Stimulated activated naive CD8-positive, alpha-beta T cell treated with anti-CD3 and anti-CD28 coated beads, Interleukin-15, Interleukin-2, amounts not matched to agents 100 ng/mL and 50 ng/mL, for 24 hours (primary cell): ENCODE measurements around the gene NBAS.

ENCODE experiments used
- H3K27ac Mint-ChIP-seq: one replicate; pipeline ENCODE4 v1.8.0; 2021; ENCODE audit warnings: mild to moderate bottlenecking, mixed read lengths
- H3K27me3 Mint-ChIP-seq: one replicate; pipeline ENCODE4 v1.8.0; 2021; ENCODE audit warnings: mixed read lengths
- H3K36me3 Mint-ChIP-seq: one replicate; pipeline ENCODE4 v1.8.0; 2021; ENCODE audit warnings: low read depth, mixed read lengths
- H3K4me1 Mint-ChIP-seq: one replicate; pipeline ENCODE4 v1.8.0; 2021; ENCODE audit warnings: low read depth, mixed read lengths
- H3K4me3 Mint-ChIP-seq: one replicate; pipeline ENCODE4 v1.8.0; 2021; ENCODE audit warnings: mild to moderate bottlenecking, mixed read lengths
- H3K9me3 Mint-ChIP-seq: one replicate; pipeline ENCODE4 v1.8.0; 2021; ENCODE audit warnings: mixed read lengths

NBAS gene

GRCh38 chr2:15577071-15577735 lies 16.1 kb upstream of the NBAS start:
- Mint-ChIP-seq H3K9me3 (no peaks in the 10 kb centered on the region), H3K4me1 (no peaks in the 10 kb centered on the region), H3K27ac (no peak overlapping the region), H3K27me3 (peaks cover 3% of the 10 kb centered on the region), H3K36me3 (no peaks in the 10 kb centered on the region), H3K4me3 (no peak overlapping the region)

- Mint-ChIP-seq H3K4me1 (no peaks in the 10 kb centered on the region), H3K4me3 (no peak overlapping the region), H3K36me3 (no peaks in the 10 kb centered on the region), H3K27me3 (peaks cover 3% of the 10 kb centered on the region), H3K27ac (no peak overlapping the region), H3K9me3 (no peaks in the 10 kb centered on the region)
These were observed 10.6 kb upstream of the NBAS start for GRCh38 chr2:15571729-15572128.

GRCh38 chr2:15570104-15570503 lies 9.0 kb upstream of the NBAS start:
- H3K4me1 Mint-ChIP-seq, result no peaks in the 10 kb centered on the region
- no peak overlapping the region for H3K4me3 Mint-ChIP-seq
- H3K9me3 Mint-ChIP-seq, result no peaks in the 10 kb centered on the region
- peaks cover 3% of the 10 kb centered on the region for H3K27me3 Mint-ChIP-seq
- no peak overlapping the region for H3K27ac Mint-ChIP-seq
- H3K36me3 Mint-ChIP-seq, result no peaks in the 10 kb centered on the region

GRCh38 chr2:15568874-15569273 lies 7.7 kb upstream of the NBAS start:
- H3K4me3 Mint-ChIP-seq, result no peak overlapping the region
- no peaks in the 10 kb centered on the region for H3K36me3 Mint-ChIP-seq
- H3K4me1 Mint-ChIP-seq, result no peaks in the 10 kb centered on the region
- no peak overlapping the region for H3K27ac Mint-ChIP-seq
- no peaks in the 10 kb centered on the region for H3K9me3 Mint-ChIP-seq
- peaks cover 3% of the 10 kb centered on the region for H3K27me3 Mint-ChIP-seq

- no peak overlapping the region for H3K4me3 Mint-ChIP-seq
- no peak overlapping the region for H3K27ac Mint-ChIP-seq
- H3K4me1 Mint-ChIP-seq, result peaks cover 10% of the 10 kb centered on the region
- no peaks in the 10 kb centered on the region for H3K9me3 Mint-ChIP-seq
- no peaks in the 10 kb centered on the region for H3K36me3 Mint-ChIP-seq
- H3K27me3 Mint-ChIP-seq, result peaks cover 3% of the 10 kb centered on the region
These were observed 5.8 kb upstream of the NBAS start for GRCh38 chr2:15566912-15567311.

GRCh38 chr2:15565994-15566671 lies 5.0 kb upstream of the NBAS start:
- Mint-ChIP-seq H3K27ac (no peak overlapping the region), H3K4me1 (peaks cover 15% of the 10 kb centered on the region), H3K27me3 (peaks cover 3% of the 10 kb centered on the region), H3K4me3 (no peak overlapping the region), H3K9me3 (no peaks in the 10 kb centered on the region), H3K36me3 (no peaks in the 10 kb centered on the region)

GRCh38 chr2:15565392-15565791 lies 4.3 kb upstream of the NBAS start:
- peaks cover 15% of the 10 kb centered on the region for H3K4me1 Mint-ChIP-seq
- H3K27ac Mint-ChIP-seq, result no peak overlapping the region
- H3K4me3 Mint-ChIP-seq, result no peak overlapping the region
- H3K27me3 Mint-ChIP-seq, result peaks cover 3% of the 10 kb centered on the region
- no peaks in the 10 kb centered on the region for H3K36me3 Mint-ChIP-seq
- H3K9me3 Mint-ChIP-seq, result no peaks in the 10 kb centered on the region

- peaks cover 3% of the 10 kb centered on the region for H3K27me3 Mint-ChIP-seq
- peaks cover 30% of the 10 kb centered on the region for H3K4me1 Mint-ChIP-seq
- H3K36me3 Mint-ChIP-seq, result no peaks in the 10 kb centered on the region
- H3K4me3 Mint-ChIP-seq, result no peak overlapping the region
- no peak overlapping the region for H3K27ac Mint-ChIP-seq
- H3K9me3 Mint-ChIP-seq, result no peaks in the 10 kb centered on the region
These were observed 2.3 kb upstream of the NBAS start for GRCh38 chr2:15563227-15564100.

- H3K27ac Mint-ChIP-seq, result peak overlapping the region; percentile 92
- H3K9me3 Mint-ChIP-seq, result no peaks in the 10 kb centered on the region
- no peaks in the 10 kb centered on the region for H3K36me3 Mint-ChIP-seq
- H3K4me3 Mint-ChIP-seq, result peak overlapping the region; percentile 98
- H3K4me1 Mint-ChIP-seq, result peaks cover 36% of the 10 kb centered on the region
- no peaks in the 10 kb centered on the region for H3K27me3 Mint-ChIP-seq
These were observed 1.4 kb upstream of the NBAS start for GRCh38 chr2:15562354-15563031.

GRCh38 chr2:15561574-15562344 lies 625 bp upstream of the NBAS start:
- peak overlapping the region; percentile 92 for H3K27ac Mint-ChIP-seq

GRCh38 chr2:15560140-15560987 lies 770 bp downstream of the NBAS start:
- Mint-ChIP-seq H3K9me3 (no peaks in the 10 kb centered on the region), H3K4me1 (peaks cover 36% of the 10 kb centered on the region), H3K27ac (peak overlapping the region; percentile 92), H3K27me3 (no peaks in the 10 kb centered on the region), H3K4me3 (peak overlapping the region; percentile 98), H3K36me3 (no peaks in the 10 kb centered on the region)

More at GRCh38 chr2:15561574-15562344, 625 bp upstream of the NBAS start:
- no peaks in the 10 kb centered on the region for H3K27me3 Mint-ChIP-seq
- peaks cover 36% of the 10 kb centered on the region for H3K4me1 Mint-ChIP-seq
- peak overlapping the region; percentile 98 for H3K4me3 Mint-ChIP-seq
- H3K36me3 Mint-ChIP-seq, result no peaks in the 10 kb centered on the region
- H3K9me3 Mint-ChIP-seq, result no peaks in the 10 kb centered on the region

GRCh38 chr2:15559379-15560139 lies 1.6 kb downstream of the NBAS start:
- H3K4me1 Mint-ChIP-seq, result peaks cover 36% of the 10 kb centered on the region
- H3K9me3 Mint-ChIP-seq, result no peaks in the 10 kb centered on the region
- peak overlapping the region; percentile 98 for H3K4me3 Mint-ChIP-seq
- H3K27me3 Mint-ChIP-seq, result no peaks in the 10 kb centered on the region
- H3K36me3 Mint-ChIP-seq, result peaks cover 7% of the 10 kb centered on the region
- no peak overlapping the region for H3K27ac Mint-ChIP-seq

- Mint-ChIP-seq H3K4me3 (no peak overlapping the region), H3K27ac (no peak overlapping the region), H3K27me3 (no peaks in the 10 kb centered on the region), H3K36me3 (peaks cover 15% of the 10 kb centered on the region), H3K4me1 (peaks cover 35% of the 10 kb centered on the region), H3K9me3 (no peaks in the 10 kb centered on the region)
These were observed 3.2 kb downstream of the NBAS start for GRCh38 chr2:15557887-15558311.
